ENCODE results near the gene AUNIP.

Gene AUNIP

GRCh38 chr1:25820247-25821111 lies 38.8 kb downstream of the AUNIP start:
- in situ Hi-C loops (cut with MboI; ENCODE audit: low sequenced_read_pairs), result loop anchor here (25.0 kb wide), 1 partner anchor 408 kb away; the partner anchor contains the start of gene RHCE
- peaks cover 17% of the 10 kb centered on the region for H3K4me1 ChIP-seq
- peak overlapping the region; percentile 87 for H3K4me3 ChIP-seq
- H3K27me3 ChIP-seq (ENCODE audit: low read depth), result no peaks in the 10 kb centered on the region
- DNase-seq (ENCODE audit: low spot score in 2 of 2), result peak; percentile 66 to 75
- peaks cover 13% of the 10 kb centered on the region for H3K36me3 ChIP-seq (replicated peaks)
- no peaks in the 10 kb centered on the region for H3K9me3 ChIP-seq

DNA sequence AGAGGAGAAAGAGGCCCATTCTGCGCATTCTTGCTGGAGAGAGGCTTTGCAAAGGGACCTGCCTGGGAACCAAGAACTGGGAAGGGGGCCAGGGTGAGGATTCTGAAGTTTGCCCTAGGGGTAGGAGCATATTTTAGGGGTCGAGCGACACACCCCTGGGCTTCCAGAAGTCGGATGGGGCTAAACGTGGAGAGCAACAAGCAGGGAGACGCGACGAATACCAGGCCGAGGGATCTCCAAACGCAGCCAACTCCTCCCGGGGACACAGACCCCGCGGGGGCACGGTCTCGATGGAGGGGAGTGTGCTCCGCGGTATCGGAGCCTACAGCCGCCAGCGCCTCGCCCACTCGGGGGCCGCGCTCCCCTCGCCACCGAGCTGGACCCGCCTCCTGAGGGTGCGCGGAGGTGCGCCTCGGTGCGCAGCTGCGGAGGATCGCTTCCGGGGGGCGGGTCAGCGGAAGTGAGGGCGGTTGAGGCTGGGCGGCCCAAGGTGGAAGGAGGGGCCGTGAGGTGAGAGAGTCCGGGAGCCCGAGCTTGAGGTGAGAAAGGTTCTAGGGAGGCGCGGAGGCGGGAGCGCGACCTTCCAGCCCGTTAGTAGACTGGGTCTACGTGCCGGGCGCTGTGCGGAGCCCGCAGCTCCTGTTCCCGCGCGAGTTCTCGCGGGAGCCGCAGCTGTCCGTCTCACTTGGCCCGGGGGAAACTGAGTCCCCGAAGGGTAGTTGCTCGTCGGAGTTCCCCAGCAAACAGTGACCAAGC lies 39.6 kb downstream of the AUNIP start, which contains the start of gene MTFR1L:
TSS of gene MTFR1L (plus strand) at position 464 of the 756 bp plus-strand sequence. CDS start 3,151 bp downstream, outside the sequence.
- Histone ChIP-seq H3K9me3 (no peaks in the 10 kb centered on the region), H3K4me3 (peak within 1 kb of the TSS; percentile 87), H3K36me3 (replicated peaks) (peaks cover 13% of the 10 kb centered on the region), H3K4me1 (peaks cover 17% of the 10 kb centered on the region), H3K27me3 (ENCODE audit: low read depth) (no peaks in the 10 kb centered on the region)
- DNase-seq (ENCODE audit: low spot score in 2 of 2), result peak; percentile 75 to 94
- in situ Hi-C loops (cut with MboI; ENCODE audit: low sequenced_read_pairs), result loop anchor here (10.0 to 25.0 kb wide), 2 partner anchors 407 to 575 kb away; partner anchors contain the start of genes RHCE and RSRP1

DNA sequence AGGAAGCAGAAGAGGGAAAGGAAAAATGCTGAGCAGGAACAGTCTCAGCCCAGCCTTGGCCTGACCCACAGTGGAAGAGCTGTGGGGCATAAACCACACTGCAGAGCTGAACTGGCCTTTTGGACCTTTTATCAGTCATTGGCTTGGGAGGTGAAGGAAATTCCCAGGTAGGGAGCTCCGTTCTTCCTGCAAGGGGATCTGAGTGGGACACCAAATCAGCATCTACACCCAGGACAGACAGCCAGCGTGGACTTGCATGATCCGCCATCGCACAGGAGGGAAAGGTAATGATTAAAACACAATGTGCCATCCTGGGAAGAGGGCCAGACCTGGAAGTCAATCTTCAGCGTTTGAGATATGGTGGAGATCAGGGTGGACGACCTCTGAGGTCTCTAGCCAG lies 40.7 kb downstream of the AUNIP start:
- H3K36me3 ChIP-seq (replicated peaks), result peaks cover 7% of the 10 kb centered on the region
- no peaks in the 10 kb centered on the region for H3K9me3 ChIP-seq
- no peak for DNase-seq (ENCODE audit: low spot score in 2 of 2)
- H3K4me3 ChIP-seq, result peak overlapping the region; percentile 87; the same call in 1 of the 2 replicates
- H3K4me1 ChIP-seq, result peaks cover 17% of the 10 kb centered on the region
- H3K27me3 ChIP-seq (ENCODE audit: low read depth), result no peaks in the 10 kb centered on the region
- in situ Hi-C loops (cut with MboI; ENCODE audit: low sequenced_read_pairs), result loop anchor here (10.0 to 25.0 kb wide), 2 partner anchors 406 to 574 kb away; partner anchors contain the start of genes RHCE and RSRP1

DNA sequence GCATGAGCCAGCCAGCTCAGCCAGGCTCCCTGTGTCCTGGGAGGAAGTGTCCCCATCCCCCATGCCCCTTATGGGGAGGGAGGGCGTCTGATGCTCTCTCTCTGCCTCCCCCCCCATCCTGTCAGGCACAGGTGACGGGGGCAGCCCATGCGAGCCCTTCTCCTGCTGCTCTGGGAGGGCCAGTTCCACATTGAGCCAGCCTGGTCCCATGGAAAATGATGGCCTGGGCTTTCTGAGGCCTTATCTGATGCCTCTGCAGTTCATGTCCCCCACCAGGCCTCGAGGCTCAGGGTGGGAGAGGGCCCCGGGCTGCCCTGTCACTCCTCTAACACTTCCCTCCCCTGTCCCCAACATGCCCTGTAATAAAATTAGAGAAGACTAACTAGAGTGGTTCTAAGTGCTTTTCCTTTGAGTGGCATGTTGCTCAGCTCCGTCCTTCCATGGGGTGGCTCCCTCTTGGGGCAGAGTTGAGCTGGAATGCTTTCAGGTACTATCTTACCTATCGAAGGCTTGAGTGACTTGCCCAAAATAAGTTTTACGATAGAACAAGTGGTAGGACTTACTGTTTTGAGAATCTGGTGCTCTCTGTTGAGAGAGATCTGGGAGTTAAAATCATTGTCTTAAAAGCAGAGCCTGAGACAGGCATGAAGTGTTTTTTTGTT lies 41.3 kb downstream of the AUNIP start:
- Histone ChIP-seq H3K27me3 (ENCODE audit: low read depth) (no peaks in the 10 kb centered on the region), H3K36me3 (replicated peaks) (peaks cover 7% of the 10 kb centered on the region), H3K9me3 (no peaks in the 10 kb centered on the region), H3K4me1 (peaks cover 17% of the 10 kb centered on the region), H3K4me3 (no peak overlapping the region)
- in situ Hi-C loops (cut with MboI; ENCODE audit: low sequenced_read_pairs), result loop anchor here (10.0 to 25.0 kb wide), 2 partner anchors 406 to 573 kb away; partner anchors contain the start of genes RHCE and RSRP1
- DNase-seq (ENCODE audit: low spot score in 2 of 2), result no peak

- H3K4me1 ChIP-seq, result peaks cover 11% of the 10 kb centered on the region
- peaks cover 12% of the 10 kb centered on the region for H3K36me3 ChIP-seq (replicated peaks)
- no peaks in the 10 kb centered on the region for H3K9me3 ChIP-seq
- no peaks in the 10 kb centered on the region for H3K27me3 ChIP-seq (ENCODE audit: low read depth)
- no peak for DNase-seq (ENCODE audit: low spot score in 2 of 2)
- H3K4me3 ChIP-seq, result no peak overlapping the region
- in situ Hi-C loops (cut with MboI; ENCODE audit: low sequenced_read_pairs), result loop anchor here (10.0 to 25.0 kb wide), 2 partner anchors 404 to 571 kb away; partner anchors contain the start of genes RHCE and RSRP1
These were observed 43.0 kb downstream of the AUNIP start for GRCh38 chr1:25816112-25816718.

- H3K4me1 ChIP-seq, result peaks cover 7% of the 10 kb centered on the region
- H3K27me3 ChIP-seq (ENCODE audit: low read depth), result no peaks in the 10 kb centered on the region
- DNase-seq (ENCODE audit: low spot score in 2 of 2), result no peak
- in situ Hi-C loops (cut with MboI; ENCODE audit: low sequenced_read_pairs), result loop anchor here (10.0 to 25.0 kb wide), 2 partner anchors 403 to 571 kb away; partner anchors contain the start of genes RHCE and RSRP1
- H3K36me3 ChIP-seq (replicated peaks), result peaks cover 15% of the 10 kb centered on the region
- H3K9me3 ChIP-seq, result no peaks in the 10 kb centered on the region
- no peak overlapping the region for H3K4me3 ChIP-seq
These were observed 43.8 kb downstream of the AUNIP start for GRCh38 chr1:25815208-25816111.

DNA sequence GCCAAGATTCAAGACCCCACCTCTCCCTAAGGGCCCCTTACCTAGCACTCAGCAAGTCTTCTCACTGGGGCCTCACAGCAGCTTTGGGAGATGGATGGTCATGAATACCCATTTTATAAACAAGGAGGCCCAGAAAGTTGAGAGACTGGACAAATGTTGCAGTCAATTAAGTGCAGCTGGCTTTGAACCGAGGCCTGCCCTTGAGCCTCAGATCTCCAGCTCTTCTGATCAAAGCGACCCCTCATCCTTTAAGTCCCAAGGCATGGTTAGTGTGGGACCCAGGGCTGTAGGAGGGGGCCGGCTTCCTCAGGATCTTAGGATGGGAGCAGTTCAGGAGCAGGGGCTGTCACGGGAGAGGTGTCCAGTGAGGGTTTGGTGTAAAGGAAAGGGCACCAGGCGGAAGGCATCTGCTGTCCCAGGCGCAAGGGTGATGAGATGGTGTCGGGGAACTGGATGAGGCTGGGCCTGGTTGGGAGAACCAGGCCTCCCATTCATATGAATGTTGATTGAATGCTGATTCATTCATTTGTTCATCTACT lies 44.6 kb downstream of the AUNIP start:
- Histone ChIP-seq H3K36me3 (replicated peaks) (peaks cover 23% of the 10 kb centered on the region), H3K27me3 (ENCODE audit: low read depth) (no peaks in the 10 kb centered on the region), H3K9me3 (no peaks in the 10 kb centered on the region), H3K4me1 (peaks cover 7% of the 10 kb centered on the region), H3K4me3 (no peak overlapping the region)
- no peak for DNase-seq (ENCODE audit: low spot score in 2 of 2)
- in situ Hi-C loops (cut with MboI; ENCODE audit: low sequenced_read_pairs), result loop anchor here (10.0 to 25.0 kb wide), 2 partner anchors 402 to 570 kb away; partner anchors contain the start of genes RHCE and RSRP1

DNA sequence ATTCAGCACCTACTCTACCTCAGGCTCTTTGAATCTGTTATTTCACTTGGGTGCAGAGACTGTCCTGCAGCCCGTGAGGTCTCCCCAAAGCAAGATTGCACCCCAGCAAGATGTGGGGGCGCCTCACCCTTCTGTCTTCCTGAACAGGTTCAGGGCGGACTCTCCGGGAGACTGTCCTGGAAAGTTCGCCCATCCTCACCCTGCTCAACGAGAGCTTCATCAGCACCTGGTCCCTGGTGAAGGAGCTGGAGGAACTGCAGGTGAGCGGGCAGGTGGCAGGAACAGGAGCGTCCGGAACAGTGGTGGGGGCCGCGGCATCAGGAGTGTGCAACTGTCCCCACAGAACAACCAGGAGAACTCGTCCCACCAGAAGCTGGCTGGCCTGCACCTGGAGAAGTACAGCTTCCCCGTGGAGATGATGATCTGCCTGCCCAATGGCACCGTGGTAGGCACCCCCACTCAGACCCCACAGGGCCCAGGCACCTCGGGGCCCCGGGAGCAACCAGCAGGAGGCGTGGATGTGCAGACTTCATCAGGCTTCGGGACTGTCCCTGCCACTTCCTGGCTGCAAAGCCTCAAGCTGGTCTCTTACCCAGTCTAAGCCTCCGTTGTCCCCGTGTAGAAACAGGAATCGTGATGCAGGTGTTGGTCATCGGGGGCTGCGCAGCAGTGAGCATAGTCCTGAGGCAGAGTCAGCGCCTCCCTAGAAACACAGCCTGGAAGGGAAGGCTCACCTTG lies 45.4 kb downstream of the AUNIP start:
- Histone ChIP-seq H3K9me3 (no peaks in the 10 kb centered on the region), H3K4me3 (no peak overlapping the region), H3K4me1 (peaks cover 5% of the 10 kb centered on the region), H3K36me3 (replicated peaks) (peaks cover 29% of the 10 kb centered on the region), H3K27me3 (ENCODE audit: low read depth) (no peaks in the 10 kb centered on the region)
- DNase-seq (ENCODE audit: low spot score in 2 of 2), result no peak
- in situ Hi-C loops (cut with MboI; ENCODE audit: low sequenced_read_pairs), result loop anchor here (10.0 to 25.0 kb wide), 2 partner anchors 402 to 569 kb away; partner anchors contain the start of genes RHCE and RSRP1

DNA sequence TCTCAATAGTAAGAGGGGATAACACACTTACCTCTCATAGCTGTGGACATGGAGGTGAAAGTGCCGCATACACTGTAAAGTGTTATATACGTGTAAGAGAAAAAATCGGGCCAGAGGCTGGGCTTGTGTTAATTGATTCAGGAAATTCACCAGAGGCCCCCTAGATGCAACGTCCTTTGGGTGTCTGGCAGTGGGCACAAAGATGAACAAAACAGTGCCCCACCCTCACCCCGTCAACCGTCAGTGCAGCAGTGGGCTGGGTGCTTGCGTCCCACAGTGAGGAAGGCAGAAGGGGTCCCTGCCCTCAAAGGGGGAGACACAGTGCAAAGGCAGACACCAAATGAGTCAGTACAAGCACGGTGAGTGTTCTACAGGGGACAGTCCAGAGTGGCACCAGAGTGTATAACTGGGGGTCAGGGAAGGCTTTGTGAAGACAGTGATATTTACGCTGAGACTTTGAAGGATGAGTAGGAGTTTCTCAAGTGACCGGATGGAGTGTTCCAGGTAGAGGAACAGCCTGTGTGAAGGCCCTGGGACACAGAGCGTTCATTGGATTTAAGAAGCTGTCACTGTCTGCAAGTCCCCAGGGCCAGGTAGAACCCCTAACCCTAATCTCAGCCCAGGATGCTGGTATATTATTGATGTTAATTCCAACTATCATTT lies 46.1 kb downstream of the AUNIP start:
- no peaks in the 10 kb centered on the region for H3K4me1 ChIP-seq
- H3K9me3 ChIP-seq, result no peaks in the 10 kb centered on the region
- in situ Hi-C loops (cut with MboI; ENCODE audit: low sequenced_read_pairs), result loop anchor here (10.0 to 25.0 kb wide), 2 partner anchors 401 to 568 kb away; partner anchors contain the start of genes RHCE and RSRP1
- H3K27me3 ChIP-seq (ENCODE audit: low read depth), result no peaks in the 10 kb centered on the region
- peaks cover 31% of the 10 kb centered on the region for H3K36me3 ChIP-seq (replicated peaks)
- no peak overlapping the region for H3K4me3 ChIP-seq
- no peak for DNase-seq (ENCODE audit: low spot score in 2 of 2)

- DNase-seq (ENCODE audit: low spot score in 2 of 2), result no peak
- Histone ChIP-seq H3K4me3 (no peak overlapping the region), H3K4me1 (no peaks in the 10 kb centered on the region), H3K9me3 (no peaks in the 10 kb centered on the region), H3K27me3 (ENCODE audit: low read depth) (no peaks in the 10 kb centered on the region), H3K36me3 (replicated peaks) (peaks cover 36% of the 10 kb centered on the region)
- in situ Hi-C loops (cut with MboI; ENCODE audit: low sequenced_read_pairs), result loop anchor here (10.0 to 25.0 kb wide), 2 partner anchors 399 to 567 kb away; partner anchors contain the start of genes RHCE and RSRP1
These were observed 47.7 kb downstream of the AUNIP start for GRCh38 chr1:25811384-25812082.
